ENCODE data around the gene CYS1.
A peak's percentile ranks its signal among the peaks of the same experiment; 100 is the strongest.

Gene CYS1

DNA sequence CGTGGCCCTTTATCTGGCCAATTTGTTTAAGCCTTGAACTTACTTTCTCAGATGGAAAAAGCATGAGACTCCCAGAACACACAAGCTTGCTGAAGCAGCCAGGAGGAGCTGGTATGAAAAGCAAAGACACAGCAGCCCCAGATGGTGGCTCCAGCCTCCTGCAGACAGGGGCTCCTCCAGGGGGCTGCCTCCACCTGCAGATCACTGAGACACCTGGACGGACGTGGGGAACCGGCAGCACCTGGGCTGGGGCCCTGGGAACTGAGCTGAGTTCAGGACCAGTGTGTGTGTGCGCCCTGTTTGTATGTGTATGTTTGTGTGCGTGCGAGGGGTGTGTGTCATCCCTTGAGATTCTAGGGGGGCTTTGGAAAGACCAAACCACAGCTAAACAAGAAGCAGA lies 8.6 kb downstream of the CYS1 start:
- DNase-seq = no peak

DNA sequence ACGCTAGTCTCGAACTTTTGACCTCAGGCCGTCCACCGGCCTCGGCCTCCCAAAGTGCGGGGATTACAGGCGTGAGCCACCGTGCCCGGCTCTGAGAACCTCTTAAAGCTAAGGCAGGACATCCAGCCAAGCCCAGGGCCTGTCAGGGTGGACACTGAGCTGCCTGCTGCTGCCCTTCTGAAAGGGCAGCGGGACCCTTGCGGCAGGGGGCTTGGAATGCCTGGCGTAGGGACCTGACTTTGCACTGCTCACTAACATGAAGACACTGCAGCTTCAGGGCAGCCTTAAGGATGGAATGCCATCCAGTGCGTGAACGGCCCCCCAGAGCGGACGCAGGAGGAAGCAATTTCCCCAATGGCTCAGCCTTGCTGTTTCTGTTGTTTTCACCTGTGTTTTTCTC lies 9.0 kb downstream of the CYS1 start:
- no peak for DNase-seq

DNA sequence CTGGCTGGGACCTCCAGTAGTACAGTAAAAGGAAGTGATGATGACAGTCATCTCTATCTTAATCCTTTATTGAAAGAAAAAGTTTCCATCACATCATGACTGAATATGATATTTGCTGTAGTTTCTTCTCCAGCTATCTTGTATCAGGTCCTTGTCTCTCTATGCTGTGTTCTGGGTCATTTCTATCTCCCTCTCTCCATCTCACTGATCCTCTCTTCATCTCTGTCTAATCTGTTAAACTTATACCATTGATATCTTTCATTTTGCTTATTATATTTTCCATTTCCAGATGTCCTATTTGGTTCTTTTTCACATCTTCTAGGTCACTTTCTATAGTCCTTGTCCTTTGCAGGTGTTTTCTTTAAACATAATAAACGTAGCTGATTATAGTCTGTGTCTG lies 12.3 kb downstream of the CYS1 start:
- no peak for DNase-seq

DNA sequence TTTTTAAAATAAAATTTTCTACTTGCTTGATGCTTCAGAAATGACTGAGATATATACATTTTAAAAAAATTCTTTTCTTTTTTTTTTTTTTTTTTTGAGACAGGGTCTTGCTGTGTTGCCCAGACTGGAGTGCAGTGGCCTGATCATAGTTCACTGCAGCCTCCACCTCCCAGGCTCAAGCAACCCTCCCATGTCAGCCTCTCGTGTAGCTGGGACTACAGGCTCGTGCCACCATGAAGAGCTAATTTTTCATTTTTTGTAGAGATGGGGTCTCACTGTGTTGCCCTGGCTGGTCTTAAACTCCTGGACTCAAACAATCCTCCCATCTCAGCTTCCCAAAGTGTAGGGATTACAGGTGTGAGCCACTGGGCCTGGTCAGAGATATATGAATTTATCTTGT lies 12.9 kb downstream of the CYS1 start:
- DNase-seq = no peak

DNA sequence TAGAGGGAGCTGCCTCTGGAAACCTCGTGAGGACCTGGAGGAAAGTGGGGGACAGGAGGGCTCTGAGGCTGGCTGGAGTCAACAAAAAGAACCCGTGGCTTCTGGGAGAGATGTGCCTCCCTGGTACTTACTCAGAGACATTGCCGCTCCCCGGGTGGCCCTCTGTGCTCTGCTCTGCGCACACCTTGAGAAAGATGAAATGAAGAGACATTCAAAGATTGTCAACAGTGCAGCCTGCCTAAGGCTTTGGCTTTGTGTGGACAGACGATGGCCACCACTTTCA lies 14.5 kb downstream of the CYS1 start:
- no peak for DNase-seq

DNA sequence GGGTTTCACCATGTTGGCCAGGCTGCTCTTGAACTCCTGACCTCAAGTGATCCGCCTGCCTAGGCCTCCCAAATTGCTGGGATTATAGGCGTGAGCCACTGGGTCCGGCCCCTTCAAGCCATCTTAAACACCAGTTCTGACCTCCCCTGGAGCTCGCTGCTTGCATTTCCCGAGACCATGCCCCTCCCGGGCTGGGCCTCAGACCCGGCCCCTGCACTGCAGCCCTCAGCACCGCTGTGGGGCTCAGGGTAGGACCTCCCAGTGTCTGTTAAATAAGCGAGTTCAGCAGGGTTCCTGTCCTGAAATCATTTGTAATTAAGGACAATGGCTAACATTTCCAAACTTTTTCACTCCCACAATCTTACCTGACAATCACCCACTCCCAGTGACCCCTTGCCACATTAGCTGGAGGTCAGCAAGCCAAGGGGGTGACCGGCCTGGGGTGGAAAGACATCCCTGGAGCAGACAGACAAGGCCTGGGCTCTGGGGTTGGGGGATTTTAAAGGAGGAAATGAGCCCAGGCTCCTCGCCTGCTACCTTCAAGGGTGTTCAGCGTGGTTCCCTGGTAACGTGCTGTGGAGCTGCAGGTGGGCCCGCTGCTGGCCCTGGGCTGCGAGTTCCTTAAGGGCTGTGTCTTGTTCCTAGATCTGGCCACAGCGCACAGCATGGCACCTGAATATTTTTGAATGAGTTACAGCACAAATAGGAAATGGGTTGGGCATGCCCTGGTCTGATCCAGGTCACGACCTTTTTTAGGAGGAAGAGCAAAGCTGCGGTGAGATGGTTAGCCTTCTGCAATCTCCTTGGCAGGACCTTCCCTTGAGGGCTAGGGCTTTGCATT lies 15.1 kb downstream of the CYS1 start:
- DNase-seq = no peak

DNA sequence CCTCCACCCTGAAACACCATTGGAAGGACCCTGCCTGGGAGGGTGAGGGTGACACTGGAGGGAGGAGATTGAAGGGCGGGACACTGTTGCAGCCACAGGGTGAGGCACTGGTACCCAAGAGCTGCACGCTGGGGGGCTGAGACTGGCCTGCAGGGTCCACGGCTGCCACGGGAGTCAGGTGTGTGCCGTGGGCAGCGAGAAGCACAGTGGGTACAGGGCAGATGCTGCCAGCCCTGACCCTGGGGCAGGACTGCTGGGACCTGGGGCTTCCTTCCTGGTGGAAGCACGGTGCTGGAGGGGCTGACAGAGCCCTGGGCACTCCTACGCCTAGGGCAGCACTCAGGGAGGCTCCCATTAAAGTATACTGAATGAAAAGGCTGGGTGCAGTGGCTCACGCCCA lies 16.6 kb downstream of the CYS1 start:
- DNase-seq = no peak

DNA sequence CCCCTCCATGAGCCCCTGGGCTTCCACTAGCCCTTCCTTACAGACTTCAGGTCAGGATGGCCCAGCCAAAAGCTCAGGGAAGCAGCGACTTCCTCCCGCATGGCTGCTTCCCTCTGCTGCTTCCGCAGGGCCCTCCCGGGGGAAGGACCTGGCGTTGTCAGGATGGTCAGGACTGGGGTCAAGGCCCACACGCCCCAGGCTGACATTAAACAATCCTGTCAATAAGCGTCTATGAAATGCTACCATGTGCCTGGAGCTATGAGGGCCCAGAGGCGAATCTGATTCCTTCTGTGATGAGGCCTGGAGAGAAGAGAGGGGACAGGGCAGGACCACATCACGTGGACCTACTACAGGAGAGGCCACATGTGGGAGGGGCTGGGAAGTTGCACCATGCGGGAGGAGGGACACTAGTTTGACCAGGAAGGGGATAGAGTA lies 17.3 kb downstream of the CYS1 start:
- DNase-seq = no peak

DNA sequence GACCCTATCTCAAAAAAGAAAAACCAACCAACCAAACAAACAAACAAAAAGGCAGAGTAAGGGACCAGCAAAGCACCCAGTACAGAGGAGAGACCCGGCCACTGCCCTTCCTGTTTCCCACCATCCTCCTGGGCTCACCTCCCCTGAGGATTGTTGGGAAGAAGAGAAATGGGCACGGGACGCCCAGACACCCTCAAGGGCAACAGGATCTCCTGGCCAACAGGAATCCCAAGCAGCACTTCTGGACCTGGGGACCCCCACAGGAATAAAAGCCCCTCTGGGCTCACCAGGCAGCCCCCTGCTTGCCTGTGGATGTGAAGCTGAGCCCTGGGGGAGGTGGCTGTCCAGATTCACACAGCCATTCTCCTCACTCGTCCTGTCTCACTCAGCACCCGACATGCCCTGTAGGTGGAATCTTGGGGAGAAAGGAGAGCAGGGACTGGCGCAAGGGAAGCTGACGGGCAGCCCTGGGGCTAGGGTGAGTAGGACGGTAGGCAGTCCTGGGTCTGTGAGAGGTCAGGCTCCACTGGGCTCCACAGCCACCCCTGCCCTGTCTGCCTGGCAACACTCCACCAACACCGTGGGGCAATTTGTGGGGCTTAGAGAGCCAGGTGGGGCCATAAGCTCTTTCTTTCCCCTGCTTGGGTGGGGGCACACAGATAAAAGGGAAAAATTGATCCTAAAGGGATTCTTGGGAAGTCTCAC lies 18.8 kb downstream of the CYS1 start:
- no peak for DNase-seq

DNA sequence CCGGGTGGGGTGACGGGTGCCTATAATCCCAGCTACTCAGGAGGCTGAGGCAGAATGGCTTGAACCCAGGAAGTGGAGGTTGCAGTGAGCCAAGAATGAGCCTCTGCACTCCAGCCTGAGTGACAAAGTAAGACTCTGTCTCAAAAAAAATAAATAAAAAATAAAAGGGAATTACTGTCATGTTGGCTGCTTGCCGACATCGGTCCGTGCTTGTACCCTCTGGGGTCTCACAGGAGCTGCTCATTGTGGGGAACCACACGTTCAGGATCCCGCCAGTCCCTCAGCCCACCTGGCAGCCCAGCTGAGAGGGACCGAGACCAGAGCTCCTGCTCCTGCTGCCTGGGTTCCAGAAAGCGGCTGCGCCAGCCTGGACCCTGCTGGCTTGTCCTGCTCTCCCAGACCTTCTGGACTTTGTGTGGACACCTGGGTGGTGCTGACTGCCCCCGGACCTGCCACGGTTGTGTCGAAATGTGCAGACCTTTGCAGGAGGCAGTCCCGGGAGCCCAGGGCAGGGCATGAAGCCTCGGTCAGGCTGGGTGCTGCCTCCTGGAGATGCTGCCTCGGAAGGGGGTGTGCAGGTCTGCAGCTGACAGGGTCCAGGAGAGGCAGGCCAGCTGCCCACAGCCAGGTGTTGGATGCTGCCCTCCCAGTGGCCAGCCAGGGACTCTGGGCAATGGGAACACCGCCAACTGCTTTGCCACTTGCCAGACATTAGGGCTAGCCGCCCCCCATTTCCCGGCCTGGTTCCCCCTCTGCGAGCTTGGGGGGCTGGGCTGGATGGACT lies 20.5 kb downstream of the CYS1 start:
- DNase-seq = no peak

DNA sequence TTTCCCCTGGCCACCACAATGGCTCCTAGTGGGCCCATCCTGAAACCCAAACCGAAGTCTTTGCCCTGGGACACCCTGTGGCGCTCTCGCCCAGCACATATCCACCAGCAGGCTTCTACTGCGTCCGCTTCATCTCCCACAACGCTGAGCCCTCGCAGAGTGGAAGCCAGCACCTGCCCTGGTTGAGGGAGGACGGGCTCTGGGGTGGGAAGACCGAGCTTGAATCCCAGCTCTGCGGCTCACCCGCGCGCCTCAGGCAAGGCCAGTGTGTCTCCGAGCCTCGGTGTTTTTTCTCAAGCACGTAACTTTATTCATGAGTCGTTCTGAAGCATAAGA lies 21.2 kb downstream of the CYS1 start:
- no peak for DNase-seq

DNA sequence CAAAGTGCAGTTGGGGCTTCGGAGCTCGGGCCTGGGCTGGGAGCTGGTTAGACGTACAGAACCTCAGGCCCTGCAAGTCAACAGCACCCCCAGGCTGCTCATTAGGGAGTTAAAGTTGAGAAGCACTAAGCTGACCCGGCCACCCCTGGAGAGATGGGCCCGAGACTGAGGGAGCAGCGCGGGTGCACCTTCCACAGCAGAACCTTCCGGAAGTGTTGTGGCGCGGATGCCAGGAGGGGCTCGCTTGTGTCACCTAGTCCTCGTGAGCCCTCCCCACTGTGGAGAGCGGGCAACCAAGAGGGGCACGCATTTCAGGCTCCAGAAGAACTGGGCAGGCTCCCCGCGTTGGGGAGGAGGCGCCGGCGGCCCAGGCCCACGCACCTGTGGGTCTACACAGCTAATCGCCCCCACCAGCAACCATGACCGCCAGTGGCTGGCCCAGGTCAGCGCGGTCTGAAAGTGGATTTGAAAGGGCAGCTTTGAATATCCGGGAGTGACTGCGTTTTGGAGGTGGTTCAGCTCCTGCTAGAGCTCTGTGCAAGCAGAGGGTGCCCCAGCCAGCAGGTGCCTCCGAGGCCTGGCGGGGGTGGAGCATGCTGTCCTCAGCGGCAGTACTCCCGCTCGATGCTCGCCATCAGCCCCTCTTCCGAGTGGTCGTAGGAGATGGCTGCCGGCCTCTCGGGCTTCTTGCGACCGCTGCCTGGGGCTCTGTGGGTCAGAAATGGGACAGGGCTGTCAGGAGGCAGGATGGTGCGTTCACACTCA lies 21.8 kb downstream of the CYS1 start:
- DNase-seq = no peak

DNA sequence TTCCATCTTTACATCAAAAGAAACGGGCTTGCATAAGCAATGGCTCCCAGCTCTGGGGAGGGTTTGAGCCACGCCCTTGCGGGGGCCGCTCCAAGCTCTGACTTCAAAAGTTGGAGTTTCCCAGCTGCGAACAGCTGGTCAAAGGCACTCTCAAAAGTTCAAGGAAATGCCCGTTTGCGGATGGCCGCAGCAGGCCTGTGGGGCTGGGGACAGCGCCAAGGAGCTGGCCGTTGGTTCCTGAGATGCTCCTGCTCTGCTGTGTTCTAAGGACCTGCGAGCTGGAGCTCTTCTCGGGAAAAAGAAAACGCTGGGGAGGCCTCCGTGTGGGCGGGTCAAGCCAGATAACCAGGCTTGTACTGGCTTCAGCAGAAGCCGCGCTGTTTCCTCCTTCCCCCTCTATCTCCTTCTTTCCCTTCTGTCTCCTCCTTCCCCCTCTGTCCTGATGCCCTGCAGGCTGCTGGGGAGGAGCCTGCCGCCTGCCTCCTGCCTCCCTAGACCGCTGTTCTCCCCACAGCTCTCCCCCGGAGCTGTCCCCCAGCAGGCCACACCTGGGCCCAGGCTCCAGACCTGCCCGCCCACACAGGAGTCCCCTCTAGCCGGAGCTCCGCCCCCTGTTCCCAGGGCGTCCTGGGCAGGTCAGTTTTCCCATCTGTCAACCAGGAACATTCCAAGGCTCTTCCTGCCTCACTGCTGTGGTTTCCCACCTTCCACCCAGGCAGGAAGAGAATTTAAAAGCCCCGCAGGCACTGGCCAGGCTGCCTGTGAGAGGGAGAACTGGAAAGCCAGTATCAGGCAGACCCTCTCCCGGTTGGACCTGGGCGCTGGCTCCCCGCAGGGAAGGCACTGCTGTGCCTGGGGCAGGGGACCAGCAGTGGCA lies 22.7 kb downstream of the CYS1 start:
- DNase-seq = peak in 1 of 14 donors; percentile 78

DNA sequence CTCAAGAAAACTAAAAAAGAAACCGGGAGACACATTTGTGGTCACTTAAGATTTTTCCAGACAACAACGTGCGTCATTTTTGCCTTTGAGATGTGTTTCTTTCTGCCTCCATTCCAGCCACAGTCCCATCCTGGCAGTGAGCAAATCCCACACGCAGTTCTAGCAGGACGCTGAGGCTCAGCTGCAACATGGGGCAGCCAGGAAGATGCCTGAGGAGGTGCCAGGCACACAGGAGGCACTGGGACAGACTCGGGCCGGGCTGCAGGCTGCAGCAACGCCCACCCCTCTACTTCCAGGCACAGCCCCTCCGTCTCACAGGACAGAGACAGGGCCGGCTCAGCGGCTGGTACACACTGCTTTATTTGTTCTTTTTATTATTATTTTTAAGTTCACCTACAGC lies 23.8 kb downstream of the CYS1 start:
- no peak for DNase-seq

DNA sequence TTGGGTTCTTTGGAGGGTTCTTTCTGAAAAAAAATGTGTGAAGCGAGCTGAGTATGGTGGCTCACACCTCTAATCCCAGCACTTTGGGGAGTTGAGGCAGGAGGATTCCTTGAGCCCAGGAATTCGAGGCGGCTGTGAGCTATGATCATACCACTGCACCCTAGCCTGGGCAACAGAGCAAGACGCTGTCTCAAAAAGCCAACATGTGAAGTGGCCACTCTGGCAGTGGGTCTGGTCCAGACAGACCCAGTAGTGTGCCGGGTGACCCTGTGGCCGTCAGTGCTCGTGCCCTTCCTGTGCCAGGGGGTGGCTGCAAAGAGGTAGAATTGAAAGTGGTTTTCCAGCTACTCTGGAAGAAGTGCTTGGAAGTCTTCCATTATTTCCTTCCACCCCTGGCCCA lies 25.2 kb downstream of the CYS1 start:
- DNase-seq = no peak

DNA sequence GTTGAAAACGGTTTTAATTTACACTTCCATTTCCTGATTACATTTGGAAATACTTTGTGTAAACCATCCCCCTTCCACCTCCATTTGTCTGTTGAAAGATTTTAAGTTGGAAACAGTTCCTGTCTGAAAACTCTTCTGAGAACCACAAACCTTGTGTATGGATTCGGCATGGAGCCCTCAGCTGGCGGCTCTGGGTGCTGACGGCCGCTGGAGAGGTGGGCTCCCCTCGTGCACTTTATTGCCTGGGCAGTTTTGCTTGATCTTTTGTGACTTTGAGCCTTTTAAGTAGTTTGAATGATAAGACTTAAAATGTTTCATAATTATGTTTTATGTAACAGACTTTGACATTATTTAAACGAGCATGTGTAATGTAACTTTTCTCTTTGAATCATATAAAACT lies 25.8 kb downstream of the CYS1 start:
- DNase-seq = no peak

DNA sequence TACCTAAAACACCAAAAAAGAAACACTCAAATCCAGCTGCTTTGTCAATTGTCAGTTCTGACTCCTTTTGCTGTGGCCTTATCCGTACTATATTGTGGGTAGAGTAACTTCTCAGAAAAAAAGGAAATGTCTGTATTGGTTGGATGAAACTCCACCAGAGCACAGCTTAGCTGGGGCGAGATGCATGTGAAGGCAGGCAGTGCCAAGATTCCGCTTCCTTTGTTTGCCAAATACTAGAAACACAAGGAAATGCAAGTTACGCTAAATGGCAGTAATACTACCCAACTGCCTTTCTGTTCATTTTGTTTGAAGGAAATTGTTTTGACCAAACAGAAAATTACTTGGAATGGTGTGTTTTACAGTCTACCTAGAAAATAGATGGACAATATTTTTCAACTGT lies 26.9 kb downstream of the CYS1 start:
- no peak for DNase-seq

DNA sequence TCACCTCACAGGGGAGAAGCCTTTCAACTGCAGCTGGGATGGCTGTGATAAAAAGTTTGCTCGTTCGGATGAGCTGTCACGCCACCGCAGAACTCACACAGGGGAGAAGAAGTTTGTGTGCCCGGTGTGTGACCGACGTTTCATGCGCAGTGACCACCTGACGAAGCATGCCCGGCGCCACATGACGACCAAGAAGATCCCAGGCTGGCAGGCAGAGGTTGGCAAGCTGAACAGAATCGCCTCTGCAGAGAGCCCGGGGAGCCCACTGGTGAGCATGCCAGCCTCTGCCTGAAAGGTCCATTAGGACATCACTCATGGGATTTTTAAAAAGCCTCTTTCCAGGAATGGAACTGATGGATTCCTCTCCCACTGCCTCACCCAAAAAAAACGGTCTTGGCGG lies 28.0 kb downstream of the CYS1 start:
- DNase-seq = no peak

DNA sequence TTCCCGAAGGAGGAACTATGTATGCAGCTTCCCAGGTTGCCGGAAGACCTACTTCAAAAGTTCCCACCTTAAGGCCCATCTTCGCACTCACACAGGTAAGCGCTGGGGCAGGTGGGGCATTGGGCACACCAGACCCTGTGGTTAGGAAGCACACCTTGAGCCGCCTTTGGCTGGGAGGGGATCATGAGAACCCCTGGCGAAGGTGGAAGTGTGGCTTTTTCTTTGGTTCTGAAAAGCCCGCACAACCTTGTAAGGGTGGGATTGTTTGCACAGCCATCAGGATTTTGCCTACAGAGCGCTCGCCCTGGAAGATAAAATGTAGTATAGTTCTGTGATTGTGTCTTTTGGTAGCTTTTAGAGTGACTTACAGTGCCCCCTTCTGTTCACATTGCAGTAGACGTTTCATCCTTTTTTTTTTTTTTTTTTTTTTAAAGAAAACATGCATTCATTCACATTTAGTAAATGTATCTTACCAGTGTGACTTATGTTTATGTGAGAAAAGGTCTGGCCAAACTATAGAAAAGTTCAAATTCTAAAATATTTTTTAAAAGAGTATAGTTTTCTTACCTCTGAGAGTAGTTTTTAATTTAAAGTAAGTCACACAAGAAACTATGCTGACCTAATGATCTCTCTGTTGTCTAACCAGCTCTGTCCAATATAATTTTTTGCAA lies 31.6 kb downstream of the CYS1 start:
- DNase-seq = peak in 3 of 14 donors; percentile 21 to 54 (median 22)

DNA sequence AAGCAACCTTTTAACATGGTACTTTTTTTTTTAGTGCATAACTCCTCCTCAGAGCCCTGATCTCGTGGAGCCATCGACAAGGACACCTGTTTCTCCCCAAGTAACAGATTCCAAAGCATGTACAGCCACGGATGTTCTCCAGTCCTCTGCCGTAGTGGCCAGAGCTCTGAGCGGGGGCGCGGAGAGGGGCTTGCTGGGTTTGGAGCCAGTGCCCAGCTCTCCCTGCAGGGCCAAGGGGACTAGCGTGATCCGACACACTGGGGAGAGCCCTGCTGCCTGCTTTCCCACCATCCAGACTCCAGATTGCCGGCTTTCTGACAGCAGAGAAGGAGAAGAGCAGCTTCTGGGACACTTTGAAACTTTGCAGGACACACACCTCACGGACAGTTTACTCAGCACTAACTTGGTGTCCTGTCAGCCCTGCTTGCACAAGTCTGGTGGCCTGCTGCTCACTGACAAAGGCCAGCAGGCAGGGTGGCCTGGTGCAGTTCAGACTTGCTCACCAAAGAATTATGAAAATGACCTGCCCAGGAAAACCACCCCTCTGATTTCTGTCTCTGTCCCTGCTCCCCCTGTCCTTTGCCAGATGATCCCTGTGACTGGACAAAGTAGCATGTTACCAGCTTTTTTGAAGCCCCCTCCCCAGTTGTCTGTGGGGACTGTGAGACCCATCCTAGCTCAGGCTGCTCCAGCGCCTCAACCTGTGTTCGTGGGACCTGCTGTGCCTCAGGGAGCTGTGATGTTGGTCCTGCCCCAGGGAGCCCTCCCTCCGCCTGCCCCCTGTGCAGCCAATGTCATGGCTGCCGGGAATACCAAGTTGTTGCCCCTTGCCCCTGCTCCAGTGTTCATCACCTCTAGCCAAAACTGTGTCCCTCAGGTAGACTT lies 32.4 kb downstream of the CYS1 start:
- no peak for DNase-seq

All from C1 segment of cervical spinal cord (tissue), 14 donors.